Activated naive CD4-positive, alpha-beta T cell treated with anti-CD3 and anti-CD28 coated beads, Interleukin-2, amount 10 ng/mL, durations not matched to agents 7 days and 5 days (primary cell): ENCODE measurements around the gene TMEM17.

ENCODE experiments used
- CTCF ChIA-PET: fragments of 350-600 bp; sonication (Branson Sonifier 250); formaldehyde crosslinking; loops from one replicate; lab custom pipeline; 2021; ENCODE audit warnings: antibody characterized with exemption; lab: Charles Lee
- DNase-seq: peaks from one replicate; pipeline ENCODE4 v3.0.0-alpha.2; 2020
- H3K27ac Mint-ChIP-seq: one replicate; pipeline ENCODE4 v1.8.0; 2021; ENCODE audit warnings: mild to moderate bottlenecking, moderate library complexity, mixed read lengths
- H3K27me3 Mint-ChIP-seq: one replicate; pipeline ENCODE4 v1.8.0; 2021; ENCODE audit warnings: mild to moderate bottlenecking, mixed read lengths
- H3K36me3 Mint-ChIP-seq: one replicate; pipeline ENCODE4 v1.8.0; 2021; ENCODE audit warnings: mixed read lengths
- H3K4me1 Mint-ChIP-seq: one replicate; pipeline ENCODE4 v1.8.0; 2021; ENCODE audit warnings: mixed read lengths
- H3K4me3 Mint-ChIP-seq: one replicate; pipeline ENCODE4 v1.8.0; 2021; ENCODE audit warnings: mild to moderate bottlenecking, moderate library complexity, mixed read lengths
- H3K9me3 Mint-ChIP-seq: one replicate; pipeline ENCODE4 v1.8.0; 2021; ENCODE audit warnings: mixed read lengths

The TMEM17 gene

DNA sequence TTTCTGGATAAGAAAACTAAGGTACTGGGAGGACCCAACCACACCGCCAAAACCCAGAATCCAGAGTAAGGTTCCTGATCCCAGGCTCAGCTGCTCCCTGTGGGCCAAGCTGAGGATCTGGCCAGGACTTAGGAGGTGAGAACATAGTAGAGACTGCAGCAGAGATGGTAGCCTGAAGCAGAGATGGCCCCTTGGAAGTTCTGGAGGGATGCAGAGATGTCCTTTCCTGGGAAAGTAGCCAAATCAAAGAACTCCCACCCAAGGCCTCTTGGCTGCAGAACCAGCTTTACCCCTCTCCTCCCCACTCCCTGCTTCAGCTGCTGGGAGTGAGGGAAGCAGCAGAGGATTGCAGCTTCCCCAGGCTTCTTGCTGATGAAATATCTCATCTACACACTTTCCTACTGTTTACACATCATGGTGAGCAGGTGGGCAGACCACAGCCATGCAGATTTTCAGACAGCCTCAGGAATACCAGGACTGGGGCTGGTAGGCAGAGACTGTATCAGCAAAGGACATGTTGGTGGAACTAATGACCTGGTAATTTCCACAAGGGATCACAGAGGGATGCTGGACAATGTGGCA lies 32.7 kb downstream of the TMEM17 start:
- CTCF ChIA-PET: interaction anchor here (1.0 kb wide), 1 partner anchor 16 kb away, joined by 4 read pairs; no protein-coding TSS in a partner anchor
- no peak overlapping the region for H3K4me3 Mint-ChIP-seq
- H3K4me1 Mint-ChIP-seq: no peaks in the 10 kb centered on the region
- H3K27ac Mint-ChIP-seq: no peak overlapping the region
- H3K9me3 Mint-ChIP-seq: no peaks in the 10 kb centered on the region
- H3K27me3 Mint-ChIP-seq: peaks cover 49% of the 10 kb centered on the region
- no peaks in the 10 kb centered on the region for H3K36me3 Mint-ChIP-seq
- no peak for DNase-seq

DNA sequence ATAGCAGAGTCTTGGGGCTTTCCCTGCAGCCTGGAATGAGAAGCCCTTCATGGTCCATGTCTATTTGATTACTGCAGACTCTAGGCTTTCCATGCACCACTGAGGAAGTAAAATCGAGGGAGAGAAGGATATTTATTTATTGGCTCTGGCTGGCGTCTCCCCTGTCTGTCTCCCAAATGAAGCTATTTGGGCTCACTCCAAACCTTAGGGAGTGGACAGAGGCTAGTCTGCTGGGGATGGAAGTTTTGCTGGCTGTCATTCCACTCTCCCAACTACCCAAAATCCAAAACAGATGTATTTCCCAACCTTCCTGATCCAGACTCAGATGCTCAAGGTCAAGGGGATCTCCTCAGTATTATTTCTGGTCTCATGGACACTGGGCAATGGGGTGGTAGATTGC lies 33.7 kb downstream of the TMEM17 start:
- CTCF ChIA-PET: no interaction called here
- no peak for DNase-seq
- H3K4me3 Mint-ChIP-seq: no peak overlapping the region
- H3K27ac Mint-ChIP-seq: no peak overlapping the region
- peaks cover 49% of the 10 kb centered on the region for H3K27me3 Mint-ChIP-seq
- no peaks in the 10 kb centered on the region for H3K4me1 Mint-ChIP-seq
- H3K36me3 Mint-ChIP-seq: no peaks in the 10 kb centered on the region
- no peaks in the 10 kb centered on the region for H3K9me3 Mint-ChIP-seq

DNA sequence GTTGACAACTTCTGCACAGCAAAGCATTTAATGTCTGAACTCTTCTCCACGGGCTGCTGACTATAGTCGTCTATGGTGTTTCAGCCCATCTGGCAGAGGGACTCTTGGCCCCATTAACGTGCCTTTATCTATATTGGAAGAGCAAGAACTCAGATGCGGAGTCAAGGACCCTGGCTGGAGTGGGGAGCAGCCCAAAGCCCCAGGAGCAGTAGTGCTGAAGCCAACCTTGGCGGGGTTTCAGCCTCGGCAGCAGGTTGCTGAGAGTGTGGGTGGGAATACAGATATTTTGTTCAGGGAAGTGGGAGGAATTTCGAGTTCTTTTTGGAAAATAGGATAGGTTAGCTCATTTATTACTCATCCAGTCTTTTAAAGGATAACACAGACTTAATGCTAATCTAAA lies 34.2 kb downstream of the TMEM17 start:
- CTCF ChIA-PET: interaction anchor here (1.8 kb wide), 1 partner anchor 15 kb away, joined by 4 read pairs; no protein-coding TSS in a partner anchor
- Mint-ChIP-seq H3K4me1 (no peaks in the 10 kb centered on the region), H3K27me3 (peaks cover 49% of the 10 kb centered on the region), H3K36me3 (no peaks in the 10 kb centered on the region), H3K27ac (no peak overlapping the region), H3K4me3 (no peak overlapping the region), H3K9me3 (no peaks in the 10 kb centered on the region)
- DNase-seq: no peak

DNA sequence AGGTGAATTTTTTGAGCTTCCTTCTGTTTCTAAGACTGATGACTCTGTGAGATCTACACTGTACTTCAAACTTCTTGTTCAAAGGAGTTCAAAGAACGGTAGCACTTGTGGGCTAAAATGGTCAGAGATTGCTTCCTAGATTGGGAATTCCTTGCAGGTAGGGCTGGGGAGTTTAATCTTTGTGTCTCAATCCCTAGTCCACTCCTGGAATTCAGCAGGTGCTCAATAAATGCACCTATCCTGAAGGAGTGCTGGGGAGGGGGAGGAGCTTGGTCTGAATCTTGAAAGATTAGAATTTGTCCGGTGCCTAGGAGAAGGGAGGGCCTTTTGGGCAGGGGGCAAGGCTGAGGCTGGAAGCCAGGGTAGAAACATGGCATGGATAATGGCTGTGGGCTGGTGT lies 34.6 kb downstream of the TMEM17 start:
- no peak overlapping the region for H3K4me3 Mint-ChIP-seq
- no peaks in the 10 kb centered on the region for H3K9me3 Mint-ChIP-seq
- H3K4me1 Mint-ChIP-seq: no peaks in the 10 kb centered on the region
- DNase-seq: no peak
- peaks cover 49% of the 10 kb centered on the region for H3K27me3 Mint-ChIP-seq
- H3K36me3 Mint-ChIP-seq: no peaks in the 10 kb centered on the region
- CTCF ChIA-PET: interaction anchor here (1.8 kb wide), 1 partner anchor 14 kb away, joined by 4 read pairs; no protein-coding TSS in a partner anchor
- H3K27ac Mint-ChIP-seq: no peak overlapping the region

DNA sequence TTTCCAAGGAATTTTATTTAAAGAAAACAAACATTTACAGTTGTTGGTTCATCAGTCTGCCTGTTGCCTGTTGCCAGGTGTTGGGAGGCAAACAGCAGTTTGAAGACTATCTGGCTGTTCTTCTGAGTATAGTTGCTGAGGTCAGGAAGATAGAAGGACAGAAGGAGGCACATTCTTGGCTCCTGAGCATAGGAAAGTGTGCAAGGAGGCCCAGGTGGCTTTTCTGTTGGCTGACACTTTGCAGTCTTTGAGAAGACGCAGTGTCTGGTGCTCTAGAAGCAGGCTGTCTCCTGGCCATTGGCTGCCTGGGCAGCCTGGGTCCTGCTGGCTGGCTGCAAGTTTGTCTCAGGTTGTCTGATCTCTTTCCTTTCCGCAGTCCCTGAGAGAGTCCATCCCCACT lies 36.4 kb downstream of the TMEM17 start:
- no peak overlapping the region for H3K4me3 Mint-ChIP-seq
- H3K36me3 Mint-ChIP-seq: no peaks in the 10 kb centered on the region
- no peaks in the 10 kb centered on the region for H3K9me3 Mint-ChIP-seq
- no peaks in the 10 kb centered on the region for H3K4me1 Mint-ChIP-seq
- DNase-seq: no peak
- H3K27ac Mint-ChIP-seq: no peak overlapping the region
- peaks cover 38% of the 10 kb centered on the region for H3K27me3 Mint-ChIP-seq
- CTCF ChIA-PET: interaction anchor here (1.5 kb wide), 1 partner anchor 12 kb away, joined by 3 read pairs; no protein-coding TSS in a partner anchor

DNA sequence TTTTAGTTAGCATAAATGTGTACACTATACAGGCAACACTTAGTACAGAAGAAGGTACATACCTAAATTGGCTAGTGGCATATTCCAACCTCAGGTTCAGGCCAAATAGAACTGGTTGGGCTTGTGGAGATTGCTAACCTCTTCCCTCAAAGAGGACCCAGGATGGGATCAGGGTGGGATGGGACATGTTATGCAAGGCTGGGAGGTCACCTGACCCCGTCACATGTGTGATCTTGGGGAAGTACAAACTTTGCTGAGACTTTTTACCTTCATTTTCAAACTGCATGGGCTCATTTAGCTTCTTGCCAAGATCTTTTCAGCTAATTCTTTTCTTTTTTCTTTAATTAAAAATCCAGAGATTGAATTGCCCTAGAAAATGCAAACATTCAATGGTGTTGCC lies 36.9 kb downstream of the TMEM17 start:
- no peak overlapping the region for H3K27ac Mint-ChIP-seq
- DNase-seq: no peak
- no peak overlapping the region for H3K4me3 Mint-ChIP-seq
- no peaks in the 10 kb centered on the region for H3K9me3 Mint-ChIP-seq
- H3K36me3 Mint-ChIP-seq: no peaks in the 10 kb centered on the region
- CTCF ChIA-PET: interaction anchor here (1.5 kb wide), 1 partner anchor 11 kb away, joined by 3 read pairs; no protein-coding TSS in a partner anchor
- no peaks in the 10 kb centered on the region for H3K4me1 Mint-ChIP-seq
- H3K27me3 Mint-ChIP-seq: peaks cover 35% of the 10 kb centered on the region

DNA sequence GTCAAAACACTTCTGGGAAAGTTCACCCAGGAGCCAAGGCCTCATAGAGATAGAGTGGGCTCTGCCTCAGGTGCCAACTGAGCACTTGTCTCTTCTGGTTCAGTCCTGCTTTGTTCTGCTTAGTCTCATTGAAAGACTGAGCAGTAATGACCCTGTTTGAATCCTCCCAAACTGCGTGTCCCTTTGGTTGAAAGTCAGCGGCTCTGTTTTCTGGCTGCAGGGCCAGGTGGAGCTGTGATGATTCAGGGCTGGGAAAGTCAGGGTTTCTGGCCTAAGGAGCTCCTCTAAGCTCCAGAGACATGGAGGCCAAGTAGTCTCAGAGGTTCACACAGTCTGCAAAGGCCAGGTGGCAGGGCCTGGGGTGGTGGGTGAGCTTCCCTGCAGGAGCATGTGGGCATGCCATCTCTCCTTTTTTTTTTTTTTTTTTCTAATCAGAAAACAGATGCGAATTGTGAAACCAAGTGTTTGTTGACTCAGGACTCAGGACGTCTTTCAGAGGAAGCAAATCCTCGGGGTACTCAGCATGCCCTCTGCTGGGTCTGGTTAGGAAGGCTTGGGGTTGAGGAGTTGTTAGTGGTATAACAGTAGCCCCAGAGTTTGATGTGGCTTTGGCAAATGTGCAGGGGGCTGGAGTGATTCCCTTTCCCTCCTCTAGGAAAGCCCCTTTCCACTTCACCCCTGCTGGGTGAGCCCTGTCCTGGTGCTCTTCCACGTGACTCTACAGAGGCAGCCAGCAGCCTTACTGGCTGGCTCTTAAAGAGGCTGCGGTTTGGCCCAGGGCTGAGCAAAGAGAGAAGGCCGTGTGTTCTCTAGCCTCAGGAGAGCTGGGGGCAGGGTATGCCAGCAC lies 38.3 kb downstream of the TMEM17 start:
- CTCF ChIA-PET: interaction anchor here (1.9 kb wide), 1 partner anchor 11 kb away, joined by 10 read pairs; no protein-coding TSS in a partner anchor
- Mint-ChIP-seq H3K9me3 (no peaks in the 10 kb centered on the region), H3K4me1 (no peaks in the 10 kb centered on the region), H3K27me3 (peaks cover 24% of the 10 kb centered on the region), H3K36me3 (no peaks in the 10 kb centered on the region), H3K27ac (no peak overlapping the region), H3K4me3 (no peak overlapping the region)
- DNase-seq: no peak

DNA sequence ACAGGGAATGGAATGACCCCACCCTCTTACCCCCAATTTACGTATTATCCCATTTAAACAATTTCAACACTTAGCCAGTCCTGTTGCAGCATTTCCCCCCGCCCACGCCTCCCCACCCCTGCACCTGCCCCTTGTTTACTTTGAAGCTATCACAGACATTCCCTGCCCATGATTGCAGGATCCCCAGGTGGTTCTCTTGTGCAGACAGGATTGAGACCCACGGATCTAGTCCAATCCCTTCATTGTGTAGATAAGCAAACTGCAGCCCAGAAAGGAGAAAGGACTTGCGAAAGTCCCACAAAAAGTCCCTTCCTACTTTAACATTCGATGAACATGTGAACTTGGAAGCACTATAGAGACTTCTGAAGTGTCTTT lies 38.9 kb downstream of the TMEM17 start:
- H3K4me1 Mint-ChIP-seq: no peaks in the 10 kb centered on the region
- no peak overlapping the region for H3K4me3 Mint-ChIP-seq
- H3K27ac Mint-ChIP-seq: no peak overlapping the region
- CTCF ChIA-PET: interaction anchor here (1.9 kb wide), 1 partner anchor 10 kb away, joined by 10 read pairs; no protein-coding TSS in a partner anchor
- peaks cover 24% of the 10 kb centered on the region for H3K27me3 Mint-ChIP-seq
- H3K9me3 Mint-ChIP-seq: no peaks in the 10 kb centered on the region
- no peaks in the 10 kb centered on the region for H3K36me3 Mint-ChIP-seq
- no peak for DNase-seq

DNA sequence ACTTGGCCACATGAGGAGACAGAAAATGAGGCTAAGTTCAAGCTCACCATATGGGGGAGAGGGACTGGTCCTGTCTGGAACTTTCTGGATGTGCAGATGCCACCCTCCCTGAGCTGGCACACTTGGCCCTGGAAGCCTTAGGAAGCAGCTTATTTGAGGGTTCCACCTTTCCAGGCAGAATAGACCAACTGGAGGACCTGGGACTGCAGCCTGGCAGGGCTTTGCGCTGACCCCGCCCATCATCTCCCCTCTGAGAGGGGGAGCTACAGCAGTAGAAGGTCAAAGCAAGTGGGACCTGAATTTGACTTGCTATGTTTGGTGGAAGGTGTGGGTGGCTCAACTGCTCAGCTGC lies 39.5 kb downstream of the TMEM17 start:
- Mint-ChIP-seq H3K4me1 (no peaks in the 10 kb centered on the region), H3K27ac (no peak overlapping the region), H3K9me3 (no peaks in the 10 kb centered on the region), H3K4me3 (no peak overlapping the region), H3K27me3 (peaks cover 23% of the 10 kb centered on the region), H3K36me3 (no peaks in the 10 kb centered on the region)
- DNase-seq: no peak
- CTCF ChIA-PET: interaction anchor here (1.9 kb wide), 1 partner anchor 10 kb away, joined by 10 read pairs; no protein-coding TSS in a partner anchor

DNA sequence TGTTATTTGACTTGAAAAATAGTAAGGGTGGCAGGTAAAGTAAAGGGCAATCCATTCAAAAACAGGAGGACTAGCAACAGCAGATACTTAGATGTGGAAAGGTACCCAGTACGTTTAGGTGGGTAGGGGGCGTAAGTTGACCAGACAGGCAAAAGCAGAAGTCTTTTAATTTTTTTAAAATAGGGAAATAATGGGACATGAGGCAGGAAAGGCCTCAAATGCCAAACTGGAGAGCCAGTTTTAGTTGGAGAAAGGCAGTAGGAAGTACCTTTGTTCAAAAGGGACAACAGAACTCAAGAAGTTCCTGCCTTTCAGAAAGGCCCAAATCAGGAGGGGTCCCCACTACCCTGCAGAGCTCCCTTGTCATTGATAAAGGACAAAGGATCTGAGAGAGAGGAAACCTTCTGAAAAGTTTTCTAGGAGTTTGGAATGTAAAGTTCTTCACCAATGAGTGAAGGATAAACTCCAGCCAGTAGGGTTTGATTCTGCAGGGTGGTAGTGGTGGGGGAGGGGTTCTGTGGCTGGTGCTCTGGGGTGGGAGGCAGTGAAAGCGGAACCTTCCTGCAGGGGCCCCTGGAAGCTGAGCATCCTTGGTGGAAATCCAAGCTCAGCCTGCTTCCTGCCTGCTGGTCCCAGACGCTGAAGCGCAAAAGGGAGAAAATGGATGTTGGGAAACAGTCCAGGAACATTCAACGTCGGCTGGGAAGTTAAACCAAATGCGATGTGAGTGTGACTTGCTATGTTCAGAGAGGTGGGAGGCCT lies 40.1 kb downstream of the TMEM17 start:
- Mint-ChIP-seq H3K27me3 (peaks cover 19% of the 10 kb centered on the region), H3K9me3 (no peaks in the 10 kb centered on the region), H3K4me3 (no peak overlapping the region), H3K27ac (no peak overlapping the region), H3K4me1 (no peaks in the 10 kb centered on the region), H3K36me3 (no peaks in the 10 kb centered on the region)
- no peak for DNase-seq
- CTCF ChIA-PET: interaction anchor here (1.9 kb wide), 1 partner anchor 9 kb away, joined by 10 read pairs; no protein-coding TSS in a partner anchor

DNA sequence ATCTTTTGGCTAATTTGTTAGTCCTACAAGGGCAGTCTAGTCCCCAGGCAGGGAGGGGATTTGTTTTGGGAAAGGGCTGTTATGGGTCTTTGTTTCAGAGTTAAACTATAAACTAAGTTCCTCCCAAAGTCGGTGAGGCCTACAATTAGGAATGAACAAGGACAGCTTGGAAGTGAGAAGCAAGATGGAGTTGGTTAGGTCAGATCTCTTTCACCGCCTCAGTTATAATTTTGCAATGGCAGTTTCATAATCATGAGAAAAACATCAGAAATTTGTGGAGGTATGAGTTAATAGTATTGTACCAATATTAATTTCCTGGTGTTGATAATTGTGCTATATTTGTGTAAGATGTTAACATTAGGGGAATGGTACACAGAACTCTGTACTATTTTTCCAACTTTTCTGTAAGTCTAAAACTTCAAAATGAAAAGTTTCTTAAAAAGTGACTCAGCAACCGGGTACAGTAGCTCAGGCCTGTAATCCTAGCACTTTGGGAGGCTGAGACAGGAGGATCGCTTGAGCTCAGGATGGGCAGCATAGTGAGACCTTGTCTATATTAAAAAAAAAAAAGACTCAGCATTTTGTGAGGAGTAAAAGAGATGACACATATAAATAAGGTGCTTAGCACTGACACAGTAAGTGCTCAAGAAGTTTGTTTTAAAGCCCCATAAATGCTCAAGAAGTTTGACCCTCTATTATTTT lies 40.8 kb downstream of the TMEM17 start:
- Mint-ChIP-seq H3K27me3 (peaks cover 16% of the 10 kb centered on the region), H3K36me3 (no peaks in the 10 kb centered on the region), H3K9me3 (no peaks in the 10 kb centered on the region), H3K4me1 (no peaks in the 10 kb centered on the region), H3K4me3 (no peak overlapping the region), H3K27ac (no peak overlapping the region)
- CTCF ChIA-PET: no interaction called here
- no peak for DNase-seq

DNA sequence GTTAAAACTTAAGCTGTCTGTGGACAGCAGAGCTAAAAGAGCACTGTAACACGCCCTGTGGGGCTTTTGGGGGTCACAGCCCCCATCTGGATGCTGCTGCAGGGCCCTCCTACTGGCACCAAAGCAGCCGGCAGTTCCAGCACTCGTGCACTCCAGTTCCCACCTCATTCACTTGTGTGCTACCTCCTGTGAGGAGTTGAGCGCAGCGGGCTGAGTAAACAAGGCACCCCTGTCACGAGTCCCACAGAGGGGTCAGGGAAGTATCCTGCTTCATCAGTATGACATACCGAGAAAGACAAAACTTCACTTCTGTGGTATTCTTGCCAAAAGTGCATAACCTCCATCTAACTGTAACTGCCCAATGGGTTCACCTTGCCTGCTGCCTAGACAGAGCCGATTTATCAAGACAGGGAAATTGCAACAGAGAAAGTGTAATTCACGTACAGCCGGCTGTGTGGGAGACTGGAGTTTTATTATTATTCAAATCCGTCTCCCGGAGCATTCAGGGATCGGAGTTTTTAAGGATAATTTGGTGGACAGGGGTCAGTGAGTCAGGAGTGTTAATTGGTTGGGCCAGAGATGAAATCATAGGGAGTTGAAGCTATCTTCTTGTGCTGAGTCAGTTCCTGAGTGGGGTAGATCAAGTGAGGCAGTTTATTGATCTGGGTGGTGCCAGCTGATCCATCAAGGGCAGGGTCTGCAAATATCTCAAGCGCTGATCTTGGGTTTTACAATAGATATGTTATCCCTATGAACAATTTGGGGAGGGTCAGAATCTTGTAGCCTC lies 41.6 kb downstream of the TMEM17 start:
- no peaks in the 10 kb centered on the region for H3K9me3 Mint-ChIP-seq

DNA sequence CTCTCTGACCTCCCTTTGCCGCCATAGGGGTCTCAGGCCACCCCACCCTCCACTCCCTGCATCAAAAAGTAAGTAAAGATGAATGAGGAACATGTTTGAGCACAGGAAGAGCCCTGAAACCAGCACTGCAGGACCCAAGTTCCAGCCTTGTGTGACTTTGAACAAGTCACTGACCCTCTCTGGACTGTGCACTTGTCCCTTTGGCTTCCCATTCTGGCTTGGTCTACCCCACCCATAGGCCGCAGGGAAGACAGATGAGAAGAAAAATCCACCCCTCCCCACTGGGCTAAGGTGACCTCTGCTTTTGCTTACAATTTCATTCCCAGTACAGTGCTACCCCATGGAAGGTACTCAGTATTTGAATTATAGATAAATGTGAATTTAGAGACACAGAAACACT lies 43.8 kb downstream of the TMEM17 start:
- peaks cover 19% of the 10 kb centered on the region for H3K27me3 Mint-ChIP-seq
- H3K36me3 Mint-ChIP-seq: no peaks in the 10 kb centered on the region
- H3K4me3 Mint-ChIP-seq: no peak overlapping the region
- no peaks in the 10 kb centered on the region for H3K9me3 Mint-ChIP-seq
- H3K27ac Mint-ChIP-seq: no peak overlapping the region
- CTCF ChIA-PET: no interaction called here
- DNase-seq: no peak
- no peaks in the 10 kb centered on the region for H3K4me1 Mint-ChIP-seq

More for the DNA sequence above, 41.6 kb downstream of the TMEM17 start:
- CTCF ChIA-PET: no interaction called here
- Mint-ChIP-seq H3K27me3 (peaks cover 8% of the 10 kb centered on the region), H3K4me3 (no peak overlapping the region), H3K27ac (no peak overlapping the region), H3K36me3 (no peaks in the 10 kb centered on the region), H3K4me1 (no peaks in the 10 kb centered on the region)
- no peak for DNase-seq
